Measurements from ENCODE around the gene LRFN4.

LRFN4 gene

DNA sequence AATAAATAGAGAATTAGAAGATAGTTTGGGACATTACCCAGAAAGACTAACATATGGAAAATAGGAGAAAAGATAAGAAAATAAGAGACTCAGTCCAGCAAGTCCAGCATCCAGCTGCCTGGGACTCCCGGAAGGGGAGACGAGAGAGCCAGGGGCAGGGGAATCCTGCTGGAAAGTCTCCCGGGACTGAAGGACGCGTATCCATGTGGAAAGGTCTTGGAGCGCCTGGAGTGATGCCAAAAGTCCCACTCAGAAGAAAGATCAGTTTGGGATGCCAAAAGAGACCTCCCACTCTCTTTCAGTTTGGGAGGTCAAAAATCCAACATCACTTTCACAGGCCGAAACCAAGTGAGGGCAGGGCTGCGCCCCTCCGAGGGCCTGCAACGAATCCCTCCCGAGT, 30.7 kb downstream of the LRFN4 start:
- FAIRE-seq: no peak
- no peak for DNase-seq (ENCODE audit: low spot score)

DNA sequence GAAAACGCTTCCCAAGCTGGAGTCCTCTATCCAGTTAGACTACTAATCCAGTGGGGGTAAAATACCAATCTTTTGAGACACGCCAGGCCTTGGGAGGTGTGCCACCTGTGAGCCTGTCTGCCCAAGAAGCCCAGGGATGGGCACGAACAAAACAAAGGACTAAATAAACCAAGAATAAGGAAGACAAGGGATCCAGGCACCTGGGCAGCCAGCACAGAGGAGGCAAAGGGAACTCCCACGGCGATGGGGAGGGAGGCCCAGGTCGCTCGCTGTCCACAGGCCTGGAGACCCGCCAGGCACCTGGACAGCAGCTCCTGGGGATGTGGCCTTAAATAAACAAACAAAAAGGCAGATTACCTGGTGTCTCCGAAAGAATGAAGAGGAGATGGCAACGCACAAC, 31.4 kb downstream of the LRFN4 start:
- DNase-seq (ENCODE audit: low spot score) (no peak), FAIRE-seq (no peak)

DNA sequence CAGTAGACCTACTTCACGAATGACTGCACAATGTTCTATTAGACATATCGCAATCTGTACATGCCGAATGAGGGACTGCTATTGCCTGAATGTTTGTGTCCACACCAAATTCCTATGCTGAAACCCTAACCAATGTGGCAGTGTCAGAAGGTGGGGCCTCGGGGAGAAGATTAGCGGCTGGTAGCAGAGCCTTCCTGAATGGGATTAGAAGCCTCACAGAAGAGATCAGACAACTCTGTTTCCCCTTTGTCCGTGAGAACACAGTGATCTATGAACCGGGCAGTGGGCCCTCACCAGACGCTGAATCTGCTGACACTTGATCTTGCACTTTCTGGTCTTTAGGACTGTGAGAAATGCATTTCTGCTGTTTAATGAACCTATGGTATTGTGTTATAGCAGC, 33.1 kb downstream of the LRFN4 start:
- no peak for DNase-seq (ENCODE audit: low spot score)
- FAIRE-seq: no peak

DNA sequence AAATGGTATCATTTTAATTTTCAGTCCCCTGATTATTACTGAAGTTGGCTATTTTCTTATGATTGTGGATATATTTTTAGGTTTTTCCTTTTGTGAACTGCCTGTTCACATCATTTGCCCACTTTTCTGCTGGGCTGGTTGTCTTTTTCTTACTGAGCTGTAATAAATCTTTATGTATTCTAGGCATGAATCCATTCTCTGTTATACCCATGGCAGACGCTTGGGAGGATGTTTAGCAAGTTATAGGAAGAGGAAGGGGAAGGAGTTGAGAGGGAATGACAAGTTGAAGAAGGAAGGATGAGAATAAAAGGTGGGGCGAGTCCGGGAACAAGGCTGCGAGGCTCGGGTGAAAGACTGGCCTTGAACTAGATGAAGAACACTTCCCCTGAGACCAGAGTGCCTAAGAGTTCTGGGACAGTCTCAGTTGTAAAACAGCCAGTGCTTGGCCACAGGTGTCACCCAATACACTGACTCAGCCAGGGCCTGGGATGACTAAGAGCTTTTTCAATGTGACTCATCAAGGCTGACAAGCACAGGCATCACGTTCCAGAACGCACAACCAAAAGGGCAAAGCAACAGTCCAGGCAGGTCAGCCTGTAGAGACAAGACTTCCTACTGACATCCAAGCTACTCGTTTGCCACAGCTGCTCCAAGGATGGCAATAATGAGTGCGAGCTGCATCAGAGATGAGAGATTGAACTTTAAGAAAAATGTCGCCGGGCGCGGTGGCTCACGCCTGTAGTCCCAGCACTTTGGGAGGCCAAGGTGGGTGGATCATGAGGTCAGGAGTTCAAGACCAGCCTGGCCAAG, 35.2 kb downstream of the LRFN4 start:
- peak; percentile 88 for FAIRE-seq
- DNase-seq (ENCODE audit: low spot score): peak; percentile 96

DNA sequence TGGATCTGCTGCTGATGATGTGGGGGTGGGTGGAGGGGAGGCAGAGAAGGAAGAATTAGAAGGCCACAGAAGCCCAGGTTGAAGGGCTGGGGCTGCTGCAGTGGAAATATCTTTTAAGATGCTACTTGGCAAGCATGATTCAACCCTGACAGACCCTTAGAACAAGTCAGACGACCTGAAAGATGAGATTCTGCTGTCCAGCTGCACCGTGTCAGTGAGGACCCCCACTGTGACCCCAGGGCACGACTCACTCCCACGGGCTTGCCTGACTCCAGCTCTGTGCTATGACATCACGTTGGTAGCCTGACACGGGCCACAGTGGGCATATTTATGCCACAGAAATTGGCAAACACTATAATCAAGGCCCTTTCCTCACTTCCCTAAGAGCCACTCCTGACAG, 36.0 kb downstream of the LRFN4 start:
- DNase-seq (ENCODE audit: low spot score): peak; percentile 21
- no peak for FAIRE-seq

DNA sequence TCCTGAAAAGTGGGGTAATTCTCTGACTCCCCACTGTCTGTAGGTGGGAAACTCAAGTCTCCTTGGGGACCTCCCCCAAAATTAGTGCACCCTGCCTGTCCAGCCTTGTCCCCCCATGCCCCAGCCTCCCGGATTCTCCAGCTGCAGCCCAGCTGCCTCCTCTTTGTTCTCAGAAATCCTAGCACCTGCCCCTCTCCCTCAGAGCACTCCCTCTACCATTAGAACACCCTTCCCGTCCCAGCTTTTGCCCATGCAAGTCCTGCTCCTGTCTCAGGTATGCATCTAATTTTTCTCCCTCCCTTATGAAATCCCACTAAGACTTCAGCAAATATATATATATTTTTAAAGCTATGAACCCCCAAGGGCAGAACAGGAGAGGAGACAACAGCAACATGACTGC, 37.3 kb downstream of the LRFN4 start:
- no peak for FAIRE-seq
- DNase-seq (ENCODE audit: low spot score): no peak

DNA sequence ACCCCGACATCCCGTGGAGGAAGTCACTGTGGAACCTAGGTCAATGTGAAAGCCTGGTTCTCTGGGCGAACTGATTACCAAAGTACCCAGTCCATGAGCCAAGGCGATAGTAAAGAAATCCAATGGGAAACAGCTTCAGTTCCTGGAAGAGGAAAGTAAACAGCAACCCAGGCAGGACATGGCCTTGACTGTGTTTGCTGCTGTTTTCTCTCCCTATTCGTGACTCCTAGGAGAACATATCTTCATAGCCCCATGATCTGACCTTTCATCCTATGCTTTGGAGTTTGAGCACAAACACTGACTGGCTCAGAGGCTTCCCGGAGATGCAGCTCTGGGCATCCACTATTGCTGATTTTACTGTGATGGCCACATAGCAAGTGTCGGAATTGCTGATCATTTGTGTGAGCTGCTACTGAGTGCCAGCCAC, 45.1 kb downstream of the LRFN4 start:
- FAIRE-seq: no peak
- DNase-seq (ENCODE audit: low spot score): no peak

DNA sequence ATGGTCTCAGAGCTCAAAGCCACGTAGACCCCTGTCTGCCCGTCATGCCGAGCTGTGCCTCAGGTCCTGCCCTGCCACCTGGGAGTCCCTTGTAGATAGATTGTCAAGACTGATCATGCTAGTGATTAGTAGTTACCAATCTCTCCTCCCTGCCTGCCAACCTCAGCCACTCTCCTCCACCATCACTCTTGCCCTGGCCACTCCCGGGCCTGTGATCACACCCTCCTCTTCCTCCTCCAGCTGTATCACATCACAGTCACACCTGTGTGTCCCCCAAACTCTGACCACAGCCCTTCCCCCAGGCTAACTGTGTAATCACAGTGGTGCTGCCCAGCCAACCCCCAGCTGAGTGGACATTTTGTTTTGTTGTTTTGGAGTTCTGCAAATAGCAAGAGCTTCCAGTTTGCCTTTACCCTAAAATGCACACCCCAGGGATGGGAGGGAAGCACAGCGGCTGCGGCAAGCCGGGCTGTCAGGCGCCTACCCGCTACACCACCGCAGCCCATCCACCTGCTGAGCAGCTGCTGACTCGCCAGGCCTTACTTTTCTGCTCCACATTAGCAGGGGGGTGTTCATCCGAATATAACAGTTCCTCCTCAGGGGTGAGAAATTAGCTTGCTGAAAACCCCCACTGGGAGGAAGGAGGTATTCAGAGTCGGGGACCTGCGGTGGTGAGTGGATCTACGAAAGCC, 45.8 kb downstream of the LRFN4 start:
- no peak for DNase-seq (ENCODE audit: low spot score)
- FAIRE-seq: no peak

DNA sequence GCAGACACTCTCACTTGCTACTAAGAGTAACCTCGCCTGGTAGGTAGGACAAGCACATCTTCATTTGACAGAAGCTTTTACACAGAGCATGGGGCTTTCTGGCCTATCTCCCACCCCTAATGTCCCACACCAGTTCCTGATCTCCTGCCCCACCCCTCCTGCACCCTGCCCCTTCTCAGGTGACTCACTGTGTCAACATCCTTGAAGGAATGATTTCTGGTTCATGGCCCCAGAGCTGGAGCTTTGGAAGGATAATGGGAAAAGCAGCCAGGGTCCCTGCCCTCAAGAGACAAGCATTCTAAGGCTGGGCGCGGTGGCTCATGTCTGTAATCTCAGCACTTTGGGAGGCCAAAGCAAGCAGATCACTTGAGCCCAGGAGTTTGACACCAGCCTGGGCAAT, 47.2 kb downstream of the LRFN4 start:
- DNase-seq (ENCODE audit: low spot score) (no peak), FAIRE-seq (no peak)

DNA sequence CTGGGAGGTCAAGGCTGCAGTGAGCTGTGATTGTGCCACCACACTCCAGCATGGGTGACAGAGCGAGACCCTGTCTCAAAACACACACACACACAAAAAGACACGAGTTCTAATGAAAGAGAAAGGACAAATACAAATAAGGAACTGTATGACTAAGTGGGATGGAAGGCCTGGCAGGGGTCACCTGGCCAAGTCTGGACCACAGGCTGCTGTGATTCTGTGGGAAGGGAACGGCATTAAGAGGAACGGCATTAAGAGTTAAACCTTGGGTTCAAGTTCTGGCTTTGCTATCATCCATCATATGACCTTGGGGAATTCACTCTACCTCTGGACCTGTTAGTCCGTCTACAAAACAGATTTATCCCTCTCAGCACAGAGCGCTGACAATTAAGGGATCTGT, 47.7 kb downstream of the LRFN4 start:
- FAIRE-seq: no peak
- DNase-seq (ENCODE audit: low spot score): no peak

DNA sequence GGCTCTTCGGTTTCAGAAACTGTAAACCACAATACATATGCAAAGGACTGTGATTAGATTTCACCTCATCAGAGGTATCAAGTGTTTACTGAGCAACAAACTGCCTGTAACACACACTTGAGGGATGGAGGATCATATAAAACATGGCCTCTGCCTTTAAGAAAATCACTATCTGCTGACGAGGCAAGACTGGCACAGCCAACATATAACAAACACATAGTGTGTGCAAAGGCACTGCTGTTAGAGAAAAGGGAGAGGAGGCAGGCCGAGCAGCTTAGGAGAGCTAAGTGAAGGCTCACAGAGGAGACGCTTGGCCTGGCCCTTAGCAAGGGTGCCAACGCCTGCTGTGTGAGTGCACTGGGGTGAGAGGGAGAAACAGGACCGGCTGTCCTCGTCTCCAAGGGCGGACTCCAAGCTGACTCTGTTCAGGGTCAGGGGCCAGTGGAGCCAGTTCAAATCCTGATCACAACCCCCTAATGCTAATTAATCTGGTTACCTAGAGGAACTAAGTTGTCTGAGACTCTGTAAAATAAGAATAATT, 48.2 kb downstream of the LRFN4 start:
- FAIRE-seq (no peak), DNase-seq (ENCODE audit: low spot score) (no peak)

DNA sequence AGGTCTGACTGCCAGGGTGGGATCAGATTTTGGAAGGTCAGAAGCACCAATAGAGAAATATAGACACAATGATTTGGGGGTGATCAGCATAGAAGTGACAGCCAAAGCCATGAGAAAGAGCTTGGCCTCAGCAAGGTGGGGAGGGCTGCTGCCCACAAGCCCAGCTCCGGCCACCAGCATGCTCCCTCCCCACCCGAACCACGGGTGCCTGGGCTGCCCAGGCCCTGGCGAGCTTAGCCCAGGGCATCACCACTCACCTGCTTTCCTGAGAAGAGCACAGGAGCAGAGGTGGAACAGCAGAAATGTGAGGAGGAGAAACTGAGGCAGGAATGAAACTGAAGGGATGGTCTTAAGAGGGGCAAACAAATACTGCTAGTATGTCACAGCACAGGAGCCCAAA, 48.8 kb downstream of the LRFN4 start:
- FAIRE-seq (no peak), DNase-seq (ENCODE audit: low spot score) (no peak)

DNA sequence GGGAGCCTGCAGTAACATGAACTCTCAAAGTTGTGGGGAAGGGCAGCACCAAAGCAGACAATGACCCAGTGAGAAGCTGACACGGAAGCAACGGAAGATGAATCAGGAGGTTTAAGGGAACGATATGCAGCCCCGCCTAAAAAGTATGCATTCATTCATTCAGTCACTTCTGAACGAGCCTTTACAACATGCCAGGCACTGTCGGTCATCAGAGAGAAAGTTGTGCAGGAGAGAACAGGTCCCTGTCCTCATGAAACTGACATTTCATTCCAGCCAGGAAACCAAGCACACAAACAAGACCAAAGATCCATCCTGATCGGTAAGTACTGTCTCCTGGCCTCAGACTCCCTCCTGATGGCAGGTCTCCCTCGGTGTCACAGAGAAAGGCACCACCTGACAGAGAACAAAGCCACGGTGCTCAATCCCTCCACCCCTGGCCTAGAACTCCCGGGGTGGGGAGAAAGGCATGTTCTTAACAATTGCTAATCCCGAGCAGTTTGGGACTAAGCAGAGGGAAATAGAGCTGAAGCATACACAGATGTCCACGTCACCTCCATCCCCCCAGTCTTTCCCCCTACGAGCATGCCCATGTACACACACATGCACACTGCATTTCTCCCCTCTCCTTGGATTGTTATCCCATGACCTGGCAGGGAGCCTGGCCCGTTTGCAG, 49.3 kb downstream of the LRFN4 start:
- FAIRE-seq (no peak), DNase-seq (ENCODE audit: low spot score) (no peak)

DNA sequence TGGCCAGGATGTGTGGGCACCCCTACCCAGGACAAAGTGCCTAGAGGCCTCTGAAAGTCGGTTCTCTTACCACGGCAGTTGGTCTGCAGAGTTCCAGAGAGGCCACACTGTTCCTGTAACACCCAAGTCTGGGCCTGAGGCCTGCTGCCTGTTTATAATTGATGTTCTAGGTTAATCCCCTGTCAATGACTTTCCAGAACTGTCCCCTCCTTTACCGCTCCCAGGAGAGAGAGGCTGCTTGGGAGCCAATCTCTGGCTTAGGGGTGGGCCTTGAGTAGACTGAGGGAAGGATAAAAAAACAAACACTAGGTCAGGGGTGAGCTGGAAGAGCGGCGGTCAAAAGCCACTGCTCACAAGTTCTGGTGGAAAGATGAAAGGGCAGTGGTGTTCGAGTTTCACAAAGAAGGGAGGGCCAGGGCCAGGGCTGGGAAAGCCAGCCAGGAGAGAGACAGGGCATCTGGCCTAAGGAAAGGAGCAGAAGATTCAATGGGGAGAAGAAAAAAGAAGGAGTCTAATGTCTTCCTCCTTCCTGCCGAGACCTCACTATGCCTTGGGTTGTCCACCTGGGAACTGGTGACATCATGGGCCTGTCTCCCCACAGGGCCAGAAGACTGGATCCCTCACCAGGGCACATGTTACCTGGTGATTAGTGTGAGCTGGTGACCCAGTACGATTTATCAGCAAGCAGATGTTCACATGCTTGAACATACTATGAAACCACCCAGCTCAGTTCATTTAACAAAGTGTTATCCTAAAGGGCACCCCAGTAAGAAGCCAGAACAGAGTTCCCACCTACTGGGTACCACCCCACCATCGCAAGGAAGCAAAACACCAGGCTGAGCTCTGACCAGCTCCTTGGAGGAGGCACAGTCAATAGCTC, 51.1 kb downstream of the LRFN4 start:
- FAIRE-seq (no peak), DNase-seq (ENCODE audit: low spot score) (no peak)

DNA sequence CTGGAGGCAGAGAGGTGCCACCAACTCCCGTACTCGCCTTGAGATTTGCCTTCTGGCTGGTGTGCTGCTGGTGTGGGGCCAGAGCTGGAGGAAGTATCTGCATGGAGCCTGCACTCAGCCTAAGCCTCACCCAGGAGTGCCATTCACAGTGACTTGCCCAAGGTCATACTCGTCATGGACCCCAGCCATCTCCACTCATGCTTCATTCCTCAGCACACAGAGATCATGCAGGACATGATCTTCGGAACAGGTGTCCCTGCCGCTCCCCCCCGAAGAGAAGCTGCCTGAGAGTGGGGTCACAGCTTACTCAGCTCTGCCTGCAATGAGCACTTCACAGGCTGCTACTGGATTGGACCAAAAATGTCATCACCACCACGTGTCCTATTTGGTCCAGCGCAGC, 52.3 kb downstream of the LRFN4 start:
- DNase-seq (ENCODE audit: low spot score) (no peak), FAIRE-seq (no peak)

DNA sequence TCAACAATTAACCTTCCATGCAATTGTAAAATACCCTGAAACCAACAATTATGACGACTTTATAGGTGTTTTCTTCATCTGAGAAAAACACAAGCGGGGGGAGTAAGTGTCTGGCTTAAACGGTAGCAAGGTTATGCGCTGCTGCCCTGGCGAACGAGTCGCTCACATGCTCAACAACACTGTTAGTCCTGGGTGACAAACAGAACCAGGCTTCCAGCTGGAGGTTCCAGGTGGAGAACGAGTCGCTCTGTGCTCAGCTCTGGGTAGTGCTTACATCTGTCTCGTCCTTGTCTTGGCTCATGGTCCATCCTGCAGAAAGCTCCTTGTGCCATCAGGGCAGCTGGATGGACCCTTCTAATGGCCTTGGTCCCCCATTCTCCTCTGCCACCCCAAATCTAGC, 53.2 kb downstream of the LRFN4 start:
- no peak for FAIRE-seq

More for the DNA sequence above, 53.2 kb downstream of the LRFN4 start:
- DNase-seq (ENCODE audit: low spot score): no peak

All from RCC 7860 (cell line).